Activated gamma-delta T cell treated with anti-CD3 and anti-CD28 coated beads, Interleukin-2, amount 50 U/mL, for 16 hours (primary cell): ENCODE data around the gene CRB1.
"Not testable (repeated sequence)": the region's sequence is repeated elsewhere in the genome, so short reads cannot be mapped to it uniquely, and the experiment has no call there.

Experiments
- DNase-seq: peaks from one replicate; pipeline ENCODE4 v3.0.0-alpha.2; 2020; ENCODE audit warnings: low read depth

Gene CRB1

DNA sequence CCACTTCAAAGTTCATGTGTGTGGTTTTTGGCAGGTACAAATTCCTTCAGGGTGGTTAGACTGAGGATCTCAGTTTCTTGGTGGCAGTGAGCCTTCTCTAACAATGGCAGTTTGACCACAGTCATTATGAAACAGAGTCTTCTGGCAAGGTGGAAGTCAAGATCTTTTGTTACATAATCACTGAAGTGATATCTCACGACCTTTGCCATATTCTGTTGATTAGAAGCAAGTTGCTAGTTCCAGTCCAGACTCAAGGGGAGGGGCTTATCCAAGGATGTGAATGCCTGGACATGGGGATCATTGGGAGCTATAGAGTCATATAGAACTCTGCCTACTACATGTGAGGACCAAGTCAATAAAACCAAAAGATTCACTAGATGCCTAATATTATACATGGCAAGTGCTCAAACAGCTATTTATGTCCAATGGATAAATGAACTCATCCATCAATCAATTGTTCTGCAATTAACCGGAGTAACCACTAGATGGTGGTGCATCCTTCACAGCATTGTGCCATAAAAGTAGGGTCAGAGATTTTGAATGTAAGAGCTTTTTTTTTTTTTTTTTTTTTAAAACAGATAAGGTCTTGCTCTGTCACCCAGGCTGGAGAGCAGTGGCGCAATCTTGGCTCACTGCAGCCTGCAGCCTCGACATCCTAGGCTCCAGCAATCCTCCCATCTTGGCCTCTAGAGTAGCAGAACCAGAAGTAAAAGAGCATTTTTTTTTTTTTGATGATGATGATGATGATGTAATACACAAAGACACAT lies 131.9 kb downstream of the CRB1 start:
- DNase-seq, result no peak

DNA sequence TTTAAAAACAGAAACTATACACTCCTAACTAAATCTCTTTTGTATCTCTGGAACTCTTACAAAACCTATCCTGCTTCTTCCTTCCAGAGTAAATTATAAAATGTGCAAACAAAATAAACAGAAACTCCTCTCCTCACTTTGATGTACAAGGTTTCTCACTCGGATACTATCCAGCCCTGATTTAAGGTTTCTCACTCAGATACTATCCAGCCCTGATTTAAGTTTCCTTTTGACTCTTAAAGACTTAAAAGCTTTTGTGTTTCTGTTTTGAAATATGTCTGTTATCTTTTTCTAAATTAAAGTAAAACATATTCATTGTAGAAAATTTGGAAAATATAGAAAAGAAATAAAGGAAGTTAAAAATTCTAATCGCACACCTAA lies 132.5 kb downstream of the CRB1 start:
- no peak for DNase-seq

DNA sequence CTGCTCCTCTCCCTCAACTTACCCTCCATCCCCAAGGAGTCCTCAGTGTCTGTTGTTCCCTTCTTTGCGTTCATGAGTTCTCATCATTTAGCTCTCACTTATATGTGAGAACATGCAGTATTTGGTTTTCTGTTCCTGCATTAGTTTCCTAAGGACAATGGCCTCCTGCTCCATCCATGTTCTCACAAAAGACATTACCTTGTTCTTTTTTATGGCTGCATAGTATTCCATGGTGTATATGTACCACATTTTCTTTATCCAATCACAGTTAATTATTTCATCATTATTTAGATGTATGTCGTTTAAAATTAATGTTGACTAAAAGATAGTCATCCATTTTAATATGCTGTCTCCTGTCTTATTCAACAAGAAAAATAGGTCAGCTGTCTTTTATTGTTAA lies 134.1 kb downstream of the CRB1 start:
- DNase-seq, result no peak

GRCh38 chr1:197404774-197405173 lies 136.7 kb downstream of the CRB1 start:
- DNase-seq, result not testable (repeated sequence)

GRCh38 chr1:197405614-197406013 lies 137.6 kb downstream of the CRB1 start:
- not testable (repeated sequence) for DNase-seq

DNA sequence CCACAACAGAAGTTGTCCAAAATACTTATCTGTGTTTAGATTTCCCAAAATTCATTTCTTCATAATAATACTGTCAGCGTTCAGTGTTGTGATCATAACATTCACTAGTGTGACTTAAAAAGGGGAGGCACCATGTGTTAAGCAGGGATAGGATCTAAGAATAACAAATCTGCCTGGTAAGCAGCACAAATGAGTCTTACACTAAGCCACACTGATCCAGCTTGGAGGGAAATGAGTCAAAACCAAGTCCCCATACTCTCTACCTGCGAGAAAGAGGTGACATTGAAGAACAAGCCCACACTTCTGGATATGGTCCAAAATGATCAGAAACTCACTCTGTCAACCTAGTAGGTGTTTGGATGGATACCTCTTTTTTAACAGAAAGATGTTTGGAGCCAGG lies 145.5 kb downstream of the CRB1 start:
- DNase-seq, result no peak

DNA sequence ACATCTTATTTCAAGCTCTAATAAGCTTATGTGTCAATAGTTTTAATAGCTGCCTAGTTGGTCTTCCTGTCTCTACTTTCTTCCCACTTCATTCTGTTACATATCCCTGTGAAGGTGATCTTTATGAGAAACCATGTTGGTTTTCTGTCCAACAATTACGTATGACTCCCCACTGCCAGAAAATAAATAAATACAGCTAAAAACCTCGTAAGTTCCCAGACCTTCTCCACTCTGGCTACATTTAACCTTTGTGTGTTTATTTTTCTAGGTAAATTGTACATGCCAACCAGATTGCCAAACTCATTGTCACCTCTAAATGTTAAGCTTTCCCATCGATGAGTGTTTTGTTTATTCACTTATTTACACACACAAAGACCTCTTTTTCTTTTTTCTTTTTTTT lies 147.2 kb downstream of the CRB1 start:
- DNase-seq, result no peak

GRCh38 chr1:197418693-197419092 lies 150.6 kb downstream of the CRB1 start:
- no peak for DNase-seq

- no peak for DNase-seq
These were observed 154.9 kb downstream of the CRB1 start for GRCh38 chr1:197422993-197423392.

DNA sequence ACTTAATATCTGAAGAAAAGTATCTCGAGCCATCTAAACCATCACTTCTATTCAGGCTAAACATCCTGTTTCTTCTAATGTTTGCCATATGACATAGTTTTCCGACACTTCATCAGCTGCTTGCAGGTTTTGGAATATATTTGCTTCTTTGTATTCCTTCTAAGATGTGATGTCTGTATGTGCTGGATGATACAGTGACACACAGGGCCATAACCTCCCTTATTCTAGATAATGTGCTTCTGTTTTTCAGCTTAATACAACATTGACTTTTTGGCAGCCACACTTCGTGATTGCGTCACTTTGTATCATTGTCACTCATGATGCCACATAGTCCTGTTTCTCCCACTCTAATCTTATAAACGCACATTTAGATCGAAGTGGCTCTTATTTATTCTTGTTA lies 156.3 kb downstream of the CRB1 start:
- no peak for DNase-seq

GRCh38 chr1:197429372-197429771 lies 161.3 kb downstream of the CRB1 start:
- DNase-seq, result no peak

DNA sequence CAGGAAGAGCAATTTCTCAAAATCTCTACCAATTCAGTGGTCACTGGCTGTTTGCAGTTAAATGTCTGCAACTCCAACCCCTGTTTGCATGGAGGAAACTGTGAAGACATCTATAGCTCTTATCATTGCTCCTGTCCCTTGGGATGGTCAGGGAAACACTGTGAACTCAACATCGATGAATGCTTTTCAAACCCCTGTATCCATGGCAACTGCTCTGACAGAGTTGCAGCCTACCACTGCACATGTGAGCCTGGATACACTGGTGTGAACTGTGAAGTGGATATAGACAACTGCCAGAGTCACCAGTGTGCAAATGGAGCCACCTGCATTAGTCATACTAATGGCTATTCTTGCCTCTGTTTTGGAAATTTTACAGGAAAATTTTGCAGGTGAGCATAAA lies 167.2 kb downstream of the CRB1 start:
- DNase-seq, result no peak

GRCh38 chr1:197437601-197438000 lies 169.5 kb downstream of the CRB1 start:
- DNase-seq, result no peak

DNA sequence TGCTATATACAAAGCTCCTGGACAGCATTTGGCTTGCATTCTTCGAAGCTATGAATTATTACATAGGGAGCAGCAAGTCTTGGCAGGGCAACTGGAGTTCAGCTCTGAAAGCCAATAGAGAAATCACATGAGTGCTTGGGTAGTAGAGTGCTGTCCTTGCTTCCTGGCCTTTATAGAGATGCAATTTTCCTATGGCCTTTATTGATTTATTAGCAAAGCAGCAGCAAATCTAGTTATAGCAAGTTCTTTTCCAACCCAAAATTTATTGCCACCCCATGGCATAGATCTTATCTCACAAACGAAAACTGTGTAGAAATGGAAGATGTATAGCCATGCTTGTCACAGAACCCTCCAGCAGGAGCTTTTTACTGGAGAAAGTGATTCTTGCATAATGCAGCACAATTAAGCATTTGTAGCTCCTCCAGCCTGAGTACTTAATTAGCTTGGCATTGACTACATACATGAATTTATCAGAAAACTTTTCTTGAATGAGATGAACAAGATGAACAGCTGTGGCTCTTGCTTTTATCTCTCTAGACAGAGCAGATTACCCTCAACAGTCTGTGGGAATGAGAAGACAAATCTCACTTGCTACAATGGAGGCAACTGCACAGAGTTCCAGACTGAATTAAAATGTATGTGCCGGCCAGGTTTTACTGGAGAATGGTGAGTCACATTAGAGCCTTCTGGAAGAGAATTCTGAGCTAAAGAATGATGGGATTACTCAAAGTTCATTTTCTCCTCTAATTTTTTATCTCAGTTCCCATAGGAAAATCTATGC lies 170.1 kb downstream of the CRB1 start:
- no peak for DNase-seq

- no peak for DNase-seq
These were observed 171.7 kb downstream of the CRB1 start for GRCh38 chr1:197439708-197440280.

- DNase-seq, result no peak
These were observed 172.7 kb downstream of the CRB1 start for GRCh38 chr1:197440715-197441114.

DNA sequence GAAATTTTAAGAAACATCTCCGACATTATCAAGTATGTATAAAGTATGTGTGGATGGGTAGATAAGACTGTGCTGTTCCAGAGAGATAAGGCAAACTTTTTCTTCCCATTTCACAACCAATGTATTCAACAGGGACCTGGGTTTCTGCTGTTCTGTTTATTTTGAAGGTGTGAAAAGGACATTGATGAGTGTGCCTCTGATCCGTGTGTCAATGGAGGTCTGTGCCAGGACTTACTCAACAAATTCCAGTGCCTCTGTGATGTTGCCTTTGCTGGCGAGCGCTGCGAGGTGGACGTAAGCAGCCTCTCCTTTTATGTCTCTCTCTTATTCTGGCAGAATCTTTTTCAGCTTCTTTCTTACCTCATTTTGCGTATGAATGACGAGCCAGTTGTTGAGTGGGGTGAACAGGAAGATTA lies 174.0 kb downstream of the CRB1 start:
- DNase-seq, result no peak

- no peak for DNase-seq
These were observed 176.7 kb downstream of the CRB1 start for GRCh38 chr1:197444755-197445154.

GRCh38 chr1:197448121-197448779 lies 180.2 kb downstream of the CRB1 start:
- no peak for DNase-seq

DNA sequence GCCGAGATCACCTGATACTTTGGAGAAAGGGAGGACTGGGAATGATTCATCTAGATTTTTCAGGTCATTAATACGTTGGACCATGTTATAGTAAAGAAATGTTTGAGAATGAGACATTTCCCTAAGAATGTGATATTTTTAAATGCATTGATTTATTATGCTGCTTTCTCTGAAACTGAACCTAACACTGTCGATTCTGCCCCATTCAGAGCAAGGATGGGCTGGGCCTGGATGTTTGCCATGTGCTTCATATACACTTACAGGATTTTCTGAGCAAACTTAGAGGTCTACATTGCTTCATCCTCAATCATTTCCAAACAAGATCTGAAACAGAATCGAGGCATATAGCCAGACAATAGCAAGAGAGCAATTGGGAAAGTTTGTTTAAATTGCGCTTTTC lies 183.3 kb downstream of the CRB1 start:
- DNase-seq, result no peak

DNA sequence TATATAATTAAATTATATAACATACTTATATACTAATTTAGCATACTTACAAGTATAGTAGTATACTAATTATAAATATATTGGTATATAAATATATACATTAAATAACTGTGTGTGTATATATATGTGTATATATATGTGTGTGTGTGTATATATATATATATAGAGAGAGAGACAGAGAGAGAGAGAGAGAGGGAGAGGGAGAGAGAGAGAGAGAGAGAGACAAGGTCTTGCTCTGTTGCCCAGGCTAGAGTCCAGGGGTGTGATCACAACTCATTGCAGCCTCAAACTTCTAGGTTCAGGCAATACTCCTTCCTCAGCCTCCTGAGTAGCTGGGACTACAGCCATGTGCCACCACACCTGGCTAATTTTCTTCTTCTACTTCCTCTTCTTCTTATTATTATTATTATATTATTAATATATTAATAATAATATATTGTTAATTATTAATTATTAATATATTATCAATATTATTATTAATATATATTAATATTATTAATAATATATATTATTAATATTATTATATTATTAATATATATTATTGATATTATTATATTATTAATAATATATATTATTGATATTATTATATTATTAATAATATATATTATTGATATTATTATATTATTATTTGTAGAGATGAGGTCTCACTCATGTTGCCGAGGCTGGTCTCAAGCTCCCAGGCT lies 185.5 kb downstream of the CRB1 start:
- no peak for DNase-seq

GRCh38 chr1:197462539-197462938 lies 194.5 kb downstream of the CRB1 start:
- no peak for DNase-seq
